ENCODE results near the gene TSPEAR.

The TSPEAR gene

GRCh38 chr21:44636209-44637017, 75.0 kb downstream of the TSPEAR start:
- no peaks in the 10 kb centered on the region for H4K20me1 ChIP-seq (ENCODE audit: low read depth, low read length)
- no peak overlapping the region for H3K27ac ChIP-seq (ENCODE audit: low read depth, low read length)
- no peaks in the 10 kb centered on the region for H3K9me2 ChIP-seq (replicated peaks; ENCODE audit: insufficient read depth, low read length)
- H3K9me3 ChIP-seq (ENCODE audit: insufficient read depth, low read length) = no peaks in the 10 kb centered on the region
- H3K79me2 ChIP-seq (ENCODE audit: insufficient read depth, low read length) = no peaks in the 10 kb centered on the region
- no peak overlapping the region for H3K4me2 ChIP-seq (ENCODE audit: low read depth, low read length, poor library complexity, severe bottlenecking)
- H3F3A ChIP-seq (ENCODE audit: insufficient read depth) = no peaks in the 10 kb centered on the region
- no peaks in the 10 kb centered on the region for H3K36me3 ChIP-seq (ENCODE audit: low read length)
- TF ChIP-seq CTCF (IDR thresholded peaks at IDR 0.05; ENCODE audit: insufficient read depth, low read length, poor library complexity, severe bottlenecking) (no peak), EZH2phosphoT487 (conservative IDR thresholded peaks at IDR 0.05; ENCODE audit: low read length) (no peak)
- H3K27me3 ChIP-seq (ENCODE audit: low read length) = no peaks in the 10 kb centered on the region
- no peak overlapping the region for H3K9ac ChIP-seq (ENCODE audit: low read length)
- H3K4me3 ChIP-seq (ENCODE audit: insufficient read depth, low read length, poor library complexity, severe bottlenecking) = no peak overlapping the region
- no peak overlapping the region for H2AFZ ChIP-seq (ENCODE audit: low read depth, low read length, severe bottlenecking)

- no peak overlapping the region for H3K4me3 ChIP-seq (ENCODE audit: insufficient read depth, low read length, poor library complexity, severe bottlenecking)
These were observed 79.3 kb downstream of the TSPEAR start for GRCh38 chr21:44632067-44632466.

GRCh38 chr21:44630440-44630839, 80.9 kb downstream of the TSPEAR start:
- Histone ChIP-seq H3K9me3 (ENCODE audit: insufficient read depth, low read length) (no peaks in the 10 kb centered on the region), H3K27me3 (ENCODE audit: low read length) (no peaks in the 10 kb centered on the region), H3K36me3 (ENCODE audit: low read length) (no peaks in the 10 kb centered on the region), H3K9ac (ENCODE audit: low read length) (no peak overlapping the region), H4K20me1 (ENCODE audit: low read depth, low read length) (no peaks in the 10 kb centered on the region), H2AFZ (ENCODE audit: low read depth, low read length, severe bottlenecking) (peak overlapping the region; percentile 68), H3F3A (ENCODE audit: insufficient read depth) (no peaks in the 10 kb centered on the region), H3K4me3 (ENCODE audit: insufficient read depth, low read length, poor library complexity, severe bottlenecking) (no peak overlapping the region), H3K4me2 (ENCODE audit: low read depth, low read length, poor library complexity, severe bottlenecking) (no peak overlapping the region), H3K27ac (ENCODE audit: low read depth, low read length) (no peak overlapping the region), H3K9me2 (replicated peaks; ENCODE audit: insufficient read depth, low read length) (no peaks in the 10 kb centered on the region), H3K79me2 (ENCODE audit: insufficient read depth, low read length) (no peaks in the 10 kb centered on the region)
- TF ChIP-seq CTCF (IDR thresholded peaks at IDR 0.05; ENCODE audit: insufficient read depth, low read length, poor library complexity, severe bottlenecking) (no peak), EZH2phosphoT487 (conservative IDR thresholded peaks at IDR 0.05; ENCODE audit: low read length) (no peak)

More at GRCh38 chr21:44632067-44632466, 79.3 kb downstream of the TSPEAR start:
- Histone ChIP-seq H3K27me3 (ENCODE audit: low read length) (no peaks in the 10 kb centered on the region), H3K79me2 (ENCODE audit: insufficient read depth, low read length) (no peaks in the 10 kb centered on the region), H2AFZ (ENCODE audit: low read depth, low read length, severe bottlenecking) (no peak overlapping the region), H3K9me2 (replicated peaks; ENCODE audit: insufficient read depth, low read length) (no peaks in the 10 kb centered on the region), H3K9ac (ENCODE audit: low read length) (no peak overlapping the region), H3K27ac (ENCODE audit: low read depth, low read length) (no peak overlapping the region), H3K9me3 (ENCODE audit: insufficient read depth, low read length) (no peaks in the 10 kb centered on the region), H3F3A (ENCODE audit: insufficient read depth) (no peaks in the 10 kb centered on the region), H3K4me2 (ENCODE audit: low read depth, low read length, poor library complexity, severe bottlenecking) (no peak overlapping the region), H4K20me1 (ENCODE audit: low read depth, low read length) (no peaks in the 10 kb centered on the region), H3K36me3 (ENCODE audit: low read length) (no peaks in the 10 kb centered on the region)
- TF ChIP-seq EZH2phosphoT487 (conservative IDR thresholded peaks at IDR 0.05; ENCODE audit: low read length) (no peak), CTCF (IDR thresholded peaks at IDR 0.05; ENCODE audit: insufficient read depth, low read length, poor library complexity, severe bottlenecking) (no peak)

All from SU-DHL-6 (cell line).